ENCODE measurements around the gene TMEM129.

DNA sequence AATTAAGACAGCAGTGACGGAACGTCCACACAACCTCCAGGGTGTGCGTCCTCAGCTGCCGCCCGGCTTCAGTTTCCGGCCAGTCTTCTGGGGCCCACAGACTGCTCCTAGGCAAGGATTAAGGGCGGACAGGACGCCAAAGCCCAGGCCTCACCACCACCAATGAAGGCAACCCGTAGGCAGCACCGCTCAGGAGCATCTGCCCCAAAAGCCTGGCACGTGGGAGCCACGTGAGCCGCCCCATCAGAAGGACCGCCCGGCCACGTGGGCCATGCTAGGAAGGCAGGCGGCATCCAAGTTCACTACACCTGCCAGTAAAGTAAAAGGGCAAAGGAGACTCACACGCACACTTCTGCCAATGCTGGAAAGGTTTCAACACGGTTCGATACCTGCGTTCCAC, 51.3 kb downstream of the TMEM129 start:
- TF ChIP-seq, protein P1, sequence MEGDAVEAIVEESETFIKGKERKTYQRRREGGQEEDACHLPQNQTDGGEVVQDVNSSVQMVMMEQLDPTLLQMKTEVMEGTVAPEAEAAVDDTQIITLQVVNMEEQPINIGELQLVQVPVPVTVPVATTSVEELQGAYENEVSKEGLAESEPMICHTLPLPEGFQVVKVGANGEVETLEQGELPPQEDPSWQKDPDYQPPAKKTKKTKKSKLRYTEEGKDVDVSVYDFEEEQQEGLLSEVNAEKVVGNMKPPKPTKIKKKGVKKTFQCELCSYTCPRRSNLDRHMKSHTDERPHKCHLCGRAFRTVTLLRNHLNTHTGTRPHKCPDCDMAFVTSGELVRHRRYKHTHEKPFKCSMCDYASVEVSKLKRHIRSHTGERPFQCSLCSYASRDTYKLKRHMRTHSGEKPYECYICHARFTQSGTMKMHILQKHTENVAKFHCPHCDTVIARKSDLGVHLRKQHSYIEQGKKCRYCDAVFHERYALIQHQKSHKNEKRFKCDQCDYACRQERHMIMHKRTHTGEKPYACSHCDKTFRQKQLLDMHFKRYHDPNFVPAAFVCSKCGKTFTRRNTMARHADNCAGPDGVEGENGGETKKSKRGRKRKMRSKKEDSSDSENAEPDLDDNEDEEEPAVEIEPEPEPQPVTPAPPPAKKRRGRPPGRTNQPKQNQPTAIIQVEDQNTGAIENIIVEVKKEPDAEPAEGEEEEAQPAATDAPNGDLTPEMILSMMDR (IDR thresholded peaks at IDR 0.05; ENCODE audit: low read depth, low read length, poor library complexity, severe bottlenecking), result no peak
- TF ChIP-seq EZH2phosphoT487 (IDR thresholded peaks at IDR 0.05; ENCODE audit: borderline replicate concordance, low read length), result no peak
